DOHH2 (cell line): ENCODE data around the gene SCAMP3.

Experiments used
- CTCF ChIP-seq: fragments of 200-600 bp; sonication (generic); IDR thresholded peaks from one replicate; pipeline ENCODE4 v1.5.1; 2014; ENCODE audit warnings: antibody characterized with exemption, mild to moderate bottlenecking, low read depth, low read length; ENCODE audit not compliant: poor library complexity, severe bottlenecking
- EZH2phosphoT487 ChIP-seq: fragments of 200-600 bp; sonication (generic); IDR thresholded peaks from 2 replicates; pipeline ENCODE4 v1.6.1; 2017; ENCODE audit warnings: borderline replicate concordance, mild to moderate bottlenecking, antibody characterized with exemption, low read length, moderate library complexity, mixed read lengths

GRCh38 chr1:155273343-155274245, 11.4 kb upstream of the SCAMP3 start, which contains the start of gene CLK2:
- TF ChIP-seq CTCF (no peak), EZH2phosphoT487 (no peak)
